HepG2 (cell line): ENCODE data around the gene KIFAP3. TPM values are rescaled to one million over a fixed set of nuclear protein-coding genes. Genes with fewer than 3 reads are reported as not detected.
A peak's percentile ranks its signal among the peaks of the same experiment; 100 is the strongest.

ENCODE experiments used
- ATAC-seq: fragments of 200-7000 bp; cut with Tn5 transposase; 3 replicates; pipeline ENCODE4 v1.9.1; 2020; ENCODE audit warnings: mild to moderate bottlenecking, moderate library complexity
- BruUV-seq: library from RNA; stranded (reverse); fragments of 400-500 nt; replicated peaks from 2 replicates; lab custom pipeline; 2021; lab: Mats Ljungman, UMichigan
- CTCF ChIA-PET: fragments of 300-600 bp; formaldehyde crosslinking; extraction: SDS; loops from one replicate; lab custom pipeline; 2021; ENCODE audit warnings: low total read pairs, inconsistent platforms, low intra/inter-chr PET ratio; lab: Yijun Ruan, JAX
- POLR2A ChIA-PET: fragments of 350-600 bp; sonication (Branson Sonifier 250); formaldehyde crosslinking; loops from one replicate; lab custom pipeline; 2020; ENCODE audit warnings: antibody characterized with exemption, inconsistent platforms; lab: Yijun Ruan, JAX
- DNase-seq: peaks from one replicate; pipeline ENCODE4 v3.0.0-alpha.2; 2015; ENCODE audit warnings: low spot score
- FAIRE-seq: peaks from 3 replicates; lab custom pipeline; 2011; peaks lifted over from hg19 to GRCh38; lab: Jason Lieb, UNC
- H2AFZ ChIP-seq: one replicate; pipeline ENCODE4 v1.6.1; 2011; ENCODE audit warnings: low read length, inconsistent platforms
- H3K27ac ChIP-seq: fragments of 300-600 bp; 3 replicates; pipeline ENCODE4 v1.8.0; 2011; ENCODE audit warnings: mixed run types, mild to moderate bottlenecking, mixed read lengths, low read length, inconsistent platforms; ENCODE audit not compliant: insufficient read depth; ENCODE audit errors: extremely low read length
- H3K27me3 ChIP-seq, 2 experiments: fragments of 200-600 bp in 1 of 2; 2 replicates in 1 of 2; 3 replicates in 1 of 2; pipeline versions ENCODE4 v1.6.0 to v1.8.0; 2011; ENCODE audit warnings: low read length in 2 of 2, mild to moderate bottlenecking in 2 of 2, moderate library complexity in 2 of 2, inconsistent platforms in 1 of 2; ENCODE audit not compliant: insufficient read depth in 2 of 2, control insufficient read depth in 1 of 2
- H3K36me3 ChIP-seq, 2 experiments: fragments of 200-600 bp in 1 of 2; replicated peaks in 1 of 2; 2 replicates in 1 of 2; 3 replicates in 1 of 2; pipeline versions ENCODE4 v1.5.1 to v1.8.0; 2011; ENCODE audit warnings: low read length in 2 of 2, inconsistent platforms in 1 of 2; ENCODE audit not compliant: insufficient read depth in 2 of 2, control insufficient read depth in 1 of 2
- H3K4me1 ChIP-seq: 2 replicates; pipeline ENCODE4 v1.5.1; 2012; ENCODE audit warnings: low read length, inconsistent platforms; ENCODE audit not compliant: insufficient read depth
- H3K4me2 ChIP-seq: 2 replicates; pipeline ENCODE4 v1.6.0; 2011; ENCODE audit warnings: low read depth, low read length, inconsistent platforms
- H3K4me3 ChIP-seq, 3 experiments: fragments of 200-600 bp in 1 of 3; sonication (generic), shearing (Covaris generic) in 1 of 3; replicated peaks in 1 of 3; 2 replicates each; pipeline ENCODE4 v1.5.1; 2011 to 2016; ENCODE audit warnings: low read length in 3 of 3, inconsistent platforms in 2 of 3, low read depth in 2 of 3, mild to moderate bottlenecking in 2 of 3, control low read depth in 1 of 3, mixed read lengths in 1 of 3; ENCODE audit not compliant: insufficient read depth in 1 of 3
- H3K79me2 ChIP-seq: one replicate; pipeline ENCODE4 v1.6.1; 2011; ENCODE audit warnings: low read length, inconsistent platforms; ENCODE audit not compliant: insufficient read depth
- H3K9ac ChIP-seq: 2 replicates; pipeline ENCODE4 v1.6.0; 2011; ENCODE audit warnings: mild to moderate bottlenecking, low read depth, low read length, inconsistent platforms; ENCODE audit not compliant: insufficient read depth
- H3K9me3 ChIP-seq: 2 replicates; pipeline ENCODE4 v1.5.1; 2012; ENCODE audit warnings: mild to moderate bottlenecking, low read length
- H4K20me1 ChIP-seq: 2 replicates; pipeline ENCODE4 v1.6.0; 2011; ENCODE audit warnings: inconsistent platforms, mild to moderate bottlenecking, low read length, moderate library complexity; ENCODE audit not compliant: insufficient read depth
- ARID4A ChIP-seq: sonication (generic); formaldehyde crosslinking; IDR thresholded peaks from 2 replicates; pipeline ENCODE4 v1.5.0; 2020; ENCODE audit warnings: mild to moderate bottlenecking, missing genetic modification reagents, borderline replicate concordance
- BCL6 ChIP-seq: IDR thresholded peaks from 2 replicates; pipeline ENCODE4 v1.6.1; 2016; ENCODE audit warnings: missing genetic modification reagents, missing compliant biosample characterization
- E2F1 ChIP-seq: sonication (generic); formaldehyde crosslinking; IDR thresholded peaks from 2 replicates; pipeline ENCODE4 v1.5.0; 2020; ENCODE audit warnings: missing genetic modification reagents
- GFI1 ChIP-seq: sonication (generic); formaldehyde crosslinking; IDR thresholded peaks from 2 replicates; pipeline ENCODE4 v1.5.0; 2020; ENCODE audit warnings: missing genetic modification reagents, mild to moderate bottlenecking, borderline replicate concordance
- MXD3 ChIP-seq: IDR thresholded peaks from 2 replicates; pipeline ENCODE4 v1.6.1; 2016; ENCODE audit warnings: mild to moderate bottlenecking, missing biosample characterization, missing genetic modification reagents
- RAD21 ChIP-seq: fragments of 450-650 bp; formaldehyde crosslinking; IDR thresholded peaks from 2 replicates; pipeline ENCODE4 v1.5.0; 2020; ENCODE audit warnings: mild to moderate bottlenecking
- RORA ChIP-seq: sonication (generic); formaldehyde crosslinking; IDR thresholded peaks from 2 replicates; pipeline ENCODE4 v1.5.0; 2020; ENCODE audit warnings: mild to moderate bottlenecking, missing genetic modification reagents, moderate library complexity
- USF2 ChIP-seq, 2 experiments: sonication (generic) in 1 of 2; formaldehyde crosslinking in 1 of 2; IDR thresholded peaks; 2 replicates each; pipeline versions ENCODE4 v1.5.1 to v1.6.1; 2011 to 2020; ENCODE audit warnings: borderline replicate concordance in 1 of 2, low read depth in 1 of 2, low read length in 1 of 2, mild to moderate bottlenecking in 1 of 2, missing genetic modification reagents in 1 of 2, moderate library complexity in 1 of 2
- WGBS: methylation state at CpG from one replicate; pipeline ENCODE4 v1.1.6; 2017; ENCODE audit warnings: low lambda C conversion rate; 5-methylcytosine and 5-hydroxymethylcytosine counted together
- in situ Hi-C: cut with HindIII; loops from 2 replicates; pipeline ENCODE4 v1.10.0; 2017; ENCODE audit warnings: low pct_unique_long_range_greater_than_20kb; ENCODE audit not compliant: extremely low pct_ligation_motif_present
- intact Hi-C: fragments of 100-400 bp; cut with micrococcal nuclease; formaldehyde crosslinking; loops from one replicate; pipeline ENCODE4 v1.10.0; 2022; ENCODE audit not compliant: unreplicated experiment
- polyA plus RNA-seq, 8 experiments: library from polyadenylated mRNA; depleted of rRNA in 3 of 8; stranded (reverse) in 7 of 8; unstranded in 1 of 8; fragments of >200 nt; fragmentation: Illumina TruSeq in 4 of 8; extraction: Trizol in 4 of 8; gene quantifications; 2 replicates each; pipeline versions ENCODE4 v1.2.1 to v1.2.3, GENCODE V29; 2011 to 2016; ENCODE audit warnings: low read depth in 4 of 8, missing spikeins in 1 of 8, mixed read lengths in 1 of 8; ENCODE audit not compliant: insufficient read depth in 1 of 8
- total RNA-seq, 5 experiments: library from RNA; depleted of rRNA; stranded (reverse); fragments of >200 nt; fragmentation: Illumina TruSeq; extraction: Trizol; gene quantifications; 2 replicates each; pipeline ENCODE4 v1.2.3, GENCODE V29; 2016; ENCODE audit warnings: low read depth in 1 of 5

Gene KIFAP3
- total and polyA plus RNA-seq, 2 of the 13 experiments (the other 11 are each of a cell fraction or from before 2014, with no cell fraction given): 3.4 to 10.0 TPM

GRCh38 chr1:169894424-169895145 is 179.9 kb downstream of the KIFAP3 start (continued):
- TF ChIP-seq E2F1 (CRISPR knock-in tag): no peak

GRCh38 chr1:169893645-169894423 is 180.7 kb downstream of the KIFAP3 start, which contains the start of gene SCYL3:
Gene SCYL3, minus strand, starts transcription at chr1:169893896. Its CDS starts 5,056 bp downstream, at chr1:169888840.
- FAIRE-seq (peak; percentile 93), ATAC-seq (peak; percentile 96), DNase-seq (peak; percentile 96)
- H3K27ac ChIP-seq: peak within 1 kb of the TSS; percentile 99
- H3K4me1 ChIP-seq: peaks cover 36% of the 10 kb centered on the region
- intact Hi-C loops: loop anchor here (2.0 to 10.0 kb wide), 4 partner anchors 33 to 1591 kb away; partner anchors contain the start of genes F5 and PRRC2C
- H2AFZ ChIP-seq: peak within 1 kb of the TSS; percentile 89
- peak within 1 kb of the TSS; percentile 95 for H3K9ac ChIP-seq
- H3K27me3 ChIP-seq: peaks cover 0 to 4% of the 10 kb centered on the region in 2 experiments; a peak in 1 of 5 replicates
- peak within 1 kb of the TSS; percentile 83 for H3K4me2 ChIP-seq
- peak within 1 kb of the TSS; percentile 81 to 90 (median 87) for H3K4me3 ChIP-seq
- ChIA-PET POLR2A (interaction anchor here (0.6 to 2.6 kb wide), 11 partner anchors 8 to 638 kb away, joined by 3 to 14 read pairs (median 4); partner anchors contain the start of genes F5, GORAB, KIFAP3 and METTL18), CTCF (no interaction called here)
- no TSS peak for BruUV-seq
- WGBS: under 1% methylated on average over 14 of the region's 52 CpGs
- in situ Hi-C loops: no loop called here
- no peaks in the 10 kb centered on the region for H3K36me3 ChIP-seq
- H4K20me1 ChIP-seq: no peaks in the 10 kb centered on the region
- peaks cover 17% of the 10 kb centered on the region for H3K79me2 ChIP-seq
- no peaks in the 10 kb centered on the region for H3K9me3 ChIP-seq
- TF ChIP-seq MXD3 (CRISPR knock-in tag) (no peak), RORA (CRISPR knock-in tag) (no peak), USF2 (IDR thresholded peaks at IDR 0.05; ENCODE audit: low read depth, low read length) (no peak), USF2 (CRISPR knock-in tag; IDR thresholded peaks at IDR 0.05; ENCODE audit: borderline replicate concordance) (no peak), BCL6 (CRISPR knock-in tag) (no peak), GFI1 (CRISPR knock-in tag) (no peak), RAD21 (no peak), ARID4A (CRISPR knock-in tag) (peak; percentile 74; the same call in 1 of the 2 replicates)
